Lower leg skin (tissue), 4 donors: ENCODE results near the gene WDR20. TPM values are rescaled to one million over a fixed set of nuclear protein-coding genes. Genes with fewer than 3 reads are reported as not detected.

Source experiments
- DNase-seq, 2 donors: peaks; one replicate each; pipeline ENCODE4 v3.0.0-alpha.2; 2019; ENCODE audit warnings: low spot score in 2 of 2
- H3K4me3 ChIP-seq: fragments of 200-600 bp; sonication (generic); 2 replicates; pipeline ENCODE4 v1.5.1; 2017; ENCODE audit warnings: mild to moderate bottlenecking, low read depth; ENCODE audit not compliant: poor library complexity, severe bottlenecking
- CTCF ChIP-seq, 3 donors: fragments of 450-650 bp; IDR thresholded peaks; one replicate each; pipeline ENCODE4 v1.5.1; 2016; ENCODE audit warnings: antibody characterized with exemption in 3 of 3, mild to moderate bottlenecking in 3 of 3, moderate library complexity in 2 of 3
- POLR2A ChIP-seq, 2 donors: fragments of 450-650 bp; IDR thresholded peaks; one replicate each; pipeline ENCODE4 v1.6.1; 2016 to 2017; ENCODE audit warnings: antibody characterized with exemption in 2 of 2, mild to moderate bottlenecking in 1 of 2, moderate library complexity in 1 of 2
- WGBS, 2 donors: methylation state at CpG; one replicate each; pipeline ENCODE4 v1.1.5; 2018; 5-methylcytosine and 5-hydroxymethylcytosine counted together
- intact Hi-C: fragments of 100-400 bp; cut with DNase I; formaldehyde crosslinking; loops from one replicate; pipeline ENCODE4 v1.15.0; 2023; ENCODE audit warnings: low total_unique reads
- total RNA-seq, 4 donors: library from RNA; depleted of rRNA; stranded (reverse); fragments of >200 nt; gene quantifications; one replicate each; pipeline ENCODE4 v1.1.0, GENCODE V29; 2016

The WDR20 gene
- total RNA-seq, 4 donors from 2014 or later: 33.7 to 50.8 (median 41.3) TPM

GRCh38 chr14:102227184-102227964, 87.7 kb downstream of the WDR20 start:
- TF ChIP-seq CTCF (IDR thresholded peaks at IDR 0.05) (no peak), POLR2A (IDR thresholded peaks at IDR 0.05) (no peak)
- H3K4me3 ChIP-seq: no peak overlapping the region
- intact Hi-C loops: no loop called here
- no peak for DNase-seq
- WGBS, 2 donors: 77 to 82% methylated on average over 27 to 28 of the region's 28 CpGs

GRCh38 chr14:102229071-102229738, 89.5 kb downstream of the WDR20 start:
- 94 to 97% methylated on average over 43 of the region's 43 CpGs for WGBS, 2 donors
- no peak for TF ChIP-seq CTCF (IDR thresholded peaks at IDR 0.05)
- no peak for TF ChIP-seq POLR2A (IDR thresholded peaks at IDR 0.05)
- intact Hi-C loops: no loop called here

DNA sequence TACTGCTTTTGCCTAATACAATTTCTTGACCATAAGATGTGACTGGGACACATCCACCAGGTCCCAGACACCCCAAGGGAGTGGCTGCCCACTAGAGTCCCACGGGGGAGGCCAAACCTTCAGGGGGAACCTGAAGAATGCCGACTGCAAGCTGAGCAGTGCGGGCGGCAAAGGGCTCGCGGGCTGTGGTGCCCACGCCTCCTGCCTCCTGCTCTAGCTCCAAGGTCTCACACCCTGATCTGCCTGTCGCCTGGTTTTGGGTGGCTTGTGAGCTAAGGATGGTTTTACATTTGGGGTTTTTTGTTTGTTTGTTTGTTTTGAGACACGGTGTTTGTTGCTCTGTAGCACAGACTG, 90.0 kb downstream of the WDR20 start:
- DNase-seq: no peak
- WGBS, 2 donors: 91 to 93% methylated on average over 9 of the region's 9 CpGs
- TF ChIP-seq POLR2A (IDR thresholded peaks at IDR 0.05): no peak
- no peak for TF ChIP-seq CTCF (IDR thresholded peaks at IDR 0.05)
- H3K4me3 ChIP-seq: no peak overlapping the region
- intact Hi-C loops: loop anchor here (10.0 kb wide), 2 partner anchors 75 to 285 kb away; partner anchors contain the start of gene MOK

More at GRCh38 chr14:102229071-102229738, 89.5 kb downstream of the WDR20 start:
- H3K4me3 ChIP-seq: no peak overlapping the region
- no peak for DNase-seq

DNA sequence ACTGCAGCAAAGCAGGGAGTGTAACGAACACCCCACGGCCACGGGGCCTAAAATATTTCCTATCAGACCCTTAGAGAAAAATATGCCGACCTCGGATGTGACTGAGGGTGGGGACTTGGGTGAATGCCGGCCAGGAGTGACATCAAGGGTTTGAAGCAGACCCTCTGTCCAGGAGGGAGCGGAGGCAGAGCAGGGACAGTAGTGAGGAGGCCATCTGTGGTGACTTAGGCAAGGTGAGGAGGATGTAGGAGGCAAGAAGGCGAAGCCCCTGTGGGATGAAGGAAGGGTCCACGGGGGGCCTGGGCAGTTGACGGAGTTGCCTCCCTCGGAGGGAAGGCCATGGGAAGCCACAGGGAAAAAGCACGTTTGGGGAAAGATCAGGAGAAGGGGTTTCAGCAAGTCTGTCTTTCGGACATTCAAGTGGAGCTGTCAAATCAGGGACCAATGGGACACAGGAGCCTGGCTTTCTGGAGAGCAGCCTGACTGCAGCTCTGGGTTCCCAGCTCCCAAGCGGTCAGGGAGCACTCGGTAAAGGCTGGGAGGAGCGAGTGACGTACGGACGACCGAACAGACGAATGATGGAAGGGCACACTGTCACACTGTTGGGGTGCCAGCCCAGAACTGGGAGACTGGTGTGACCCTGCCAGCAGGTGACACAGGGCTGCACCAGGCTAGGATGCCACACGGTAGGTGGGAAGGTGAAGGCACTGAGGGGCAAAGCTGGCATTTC, 90.9 kb downstream of the WDR20 start:
- no peak for DNase-seq
- no peak overlapping the region for H3K4me3 ChIP-seq
- WGBS, 2 donors: 87 to 90% methylated on average over 22 of the region's 22 CpGs
- TF ChIP-seq CTCF (IDR thresholded peaks at IDR 0.05) (no peak), POLR2A (IDR thresholded peaks at IDR 0.05) (no peak)
- intact Hi-C loops: loop anchor here (10.0 kb wide), 2 partner anchors 74 to 284 kb away; partner anchors contain the start of gene MOK

DNA sequence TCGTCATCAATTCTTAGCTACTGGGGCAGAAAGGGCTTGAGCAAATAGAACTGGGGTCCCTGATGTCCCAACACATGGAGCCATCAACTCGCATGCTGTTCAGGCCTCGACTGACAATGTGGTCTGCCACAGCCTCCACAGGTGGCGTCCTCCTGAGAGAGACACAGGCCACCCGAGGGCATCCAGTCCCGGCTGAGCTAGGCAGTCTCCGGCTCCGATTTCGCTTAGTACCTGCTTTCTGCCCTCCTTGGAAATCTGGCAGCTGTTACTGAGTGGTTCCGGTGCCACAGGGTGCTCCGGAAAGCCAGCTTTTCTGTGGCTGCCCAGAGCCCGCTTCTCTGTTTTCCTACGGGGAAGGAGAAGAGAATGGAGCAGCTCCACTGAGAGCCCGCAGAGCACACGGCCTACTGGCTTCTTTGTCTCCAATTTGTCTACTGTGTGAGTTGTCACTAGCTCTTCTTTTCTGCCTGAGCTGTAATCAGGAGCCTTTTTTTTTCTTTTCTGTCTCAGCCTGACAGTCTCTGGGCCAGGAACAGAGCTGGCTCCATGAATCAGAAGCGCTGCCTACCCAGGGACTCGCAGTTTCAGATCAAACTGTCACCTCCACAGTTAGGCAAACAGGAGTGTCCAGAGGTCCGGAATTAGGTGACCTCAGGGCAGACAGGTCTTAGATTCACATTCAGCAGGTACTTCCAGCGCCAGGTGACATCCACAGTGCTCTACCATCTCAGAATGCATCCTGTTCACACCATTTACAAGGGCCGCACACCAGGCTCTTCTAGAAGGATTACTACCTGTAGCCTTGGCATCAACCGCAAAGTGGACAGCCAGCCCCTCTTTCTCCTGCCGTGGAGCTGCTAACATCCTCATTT, 92.0 kb downstream of the WDR20 start:
- intact Hi-C loops: loop anchor here (10.0 kb wide), 2 partner anchors 73 to 283 kb away; partner anchors contain the start of gene MOK
- no peak for DNase-seq
- no peak for TF ChIP-seq CTCF (IDR thresholded peaks at IDR 0.05)
- no peak for TF ChIP-seq POLR2A (IDR thresholded peaks at IDR 0.05)
- no peak overlapping the region for H3K4me3 ChIP-seq
- WGBS, 2 donors: 89 to 92% methylated on average over 16 to 22 of the region's 22 CpGs
